Measurements from ENCODE around the gene VCAN. TPM values are rescaled to one million over a fixed set of nuclear protein-coding genes. Genes with fewer than 3 reads are reported as not detected.

Gene VCAN
- total RNA-seq, 2 experiments from 2014 or later: 0.45 TPM; not detected in 1

DNA sequence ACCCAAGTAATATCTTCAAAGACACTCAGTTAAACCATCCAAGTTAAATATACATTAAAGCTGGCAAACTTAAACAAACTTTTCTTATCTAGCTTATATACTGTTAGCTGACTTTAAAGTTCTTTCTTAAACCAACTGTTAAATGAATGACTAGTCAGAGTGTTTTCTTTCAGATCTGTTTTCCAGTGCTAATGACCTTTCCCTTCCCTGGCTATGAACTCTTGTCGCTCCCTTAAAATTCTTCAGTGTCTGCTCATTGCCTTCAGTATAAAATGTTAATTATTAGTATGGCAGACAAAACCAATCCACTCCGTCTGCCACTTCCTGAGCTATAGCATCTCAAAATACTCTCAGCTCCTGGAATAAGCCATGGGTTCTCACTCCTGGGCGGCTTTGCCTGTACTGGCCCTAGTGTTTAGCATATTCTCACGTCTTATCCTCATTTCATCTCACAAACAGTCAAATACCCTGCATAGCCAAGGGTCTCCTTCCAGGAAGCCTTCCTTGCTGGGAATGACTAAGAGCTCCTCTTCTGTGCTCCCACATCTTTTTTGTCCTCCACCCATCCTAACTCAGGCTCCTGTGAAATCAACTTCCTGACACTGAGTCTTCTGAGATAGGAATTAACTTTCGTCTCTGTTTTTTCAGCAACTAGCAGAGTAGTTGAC lies 87.7 kb downstream of the VCAN start:
- no peak overlapping the region for H3K4me3 Mint-ChIP-seq
- no peak overlapping the region for H3K27ac Mint-ChIP-seq
- ATAC-seq: no peak

DNA sequence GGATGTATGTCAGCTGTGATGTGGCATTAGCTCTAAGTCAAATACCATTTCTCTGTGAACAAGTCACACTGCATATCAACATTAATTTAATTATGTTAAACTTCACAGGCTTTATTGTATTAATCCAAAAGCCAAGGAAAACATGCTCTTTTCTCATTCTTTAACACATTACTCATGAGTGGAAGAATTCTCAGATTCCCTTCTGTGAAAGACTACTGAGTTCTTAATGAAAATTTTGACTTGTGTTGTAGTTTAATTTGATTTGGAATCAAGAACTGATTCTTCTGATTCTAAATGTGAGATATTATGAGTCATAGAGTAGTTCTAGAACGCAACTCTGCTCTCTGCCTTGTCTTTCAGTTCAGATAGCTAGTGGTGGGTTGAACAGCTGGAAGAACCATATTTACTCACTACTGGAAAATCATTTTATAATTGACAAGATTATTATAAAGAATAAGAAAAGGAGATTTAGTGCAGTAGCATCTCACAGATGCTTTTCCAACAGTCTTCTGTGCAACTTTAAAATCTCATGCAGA lies 90.6 kb downstream of the VCAN start:
- Mint-ChIP-seq H3K4me3 (no peak overlapping the region), H3K4me1 (no peaks in the 10 kb centered on the region), H3K36me3 (no peaks in the 10 kb centered on the region), H3K27me3 (peaks cover 41% of the 10 kb centered on the region), H3K9me3 (ENCODE audit: low read depth) (no peaks in the 10 kb centered on the region), H3K27ac (no peak overlapping the region)
- CTCF ChIA-PET: interaction anchor here (0.6 kb wide), 1 partner anchor 1210 kb away, joined by 3 read pairs; no protein-coding TSS in a partner anchor
- no peak for DNase-seq
- no peak for ATAC-seq

More for the DNA sequence above, 87.7 kb downstream of the VCAN start:
- no peak for DNase-seq
- Mint-ChIP-seq H3K36me3 (no peaks in the 10 kb centered on the region), H3K9me3 (ENCODE audit: low read depth) (no peaks in the 10 kb centered on the region), H3K4me1 (no peaks in the 10 kb centered on the region), H3K27me3 (peaks cover 29% of the 10 kb centered on the region)
- CTCF ChIA-PET: no interaction called here

DNA sequence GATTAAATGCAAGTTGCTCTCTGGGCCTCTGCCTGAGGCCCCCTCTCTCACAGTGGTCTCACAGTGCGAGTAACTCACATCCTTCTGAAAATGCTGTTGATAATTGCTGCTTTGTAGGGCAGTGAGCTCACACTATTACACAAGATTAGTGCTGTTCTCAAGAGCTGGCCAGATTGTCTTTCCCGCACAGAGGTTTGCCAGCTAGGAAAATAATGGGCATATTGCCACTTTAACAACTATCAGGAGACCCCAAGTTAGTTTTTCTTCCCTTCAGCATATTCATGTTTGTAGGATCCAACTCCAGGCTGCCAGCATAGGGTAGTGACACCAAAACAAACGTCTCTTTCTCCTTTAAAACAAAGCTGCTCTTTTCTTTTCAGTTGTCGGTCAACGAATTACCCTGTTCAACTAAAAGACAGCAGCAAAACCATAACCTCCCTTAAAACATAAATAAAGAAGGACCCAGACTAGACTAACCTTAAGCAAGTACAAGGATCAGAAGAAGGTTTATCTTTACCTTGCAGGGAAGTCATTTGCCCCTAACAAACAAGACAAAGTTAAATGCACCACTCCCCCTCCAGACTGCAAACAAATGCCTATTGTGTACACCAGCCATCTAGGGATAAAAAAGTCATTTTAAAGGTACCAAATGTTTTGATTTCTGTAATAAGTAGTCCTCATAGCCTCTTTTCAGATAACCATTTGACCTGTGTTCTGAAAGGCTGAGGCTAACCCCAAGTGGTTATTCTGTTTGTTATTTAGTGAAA lies 91.4 kb downstream of the VCAN start:
- peaks cover 43% of the 10 kb centered on the region for H3K27me3 Mint-ChIP-seq
- CTCF ChIA-PET: no interaction called here
- ATAC-seq (no peak), DNase-seq (no peak)
- H3K27ac Mint-ChIP-seq: no peak overlapping the region
- H3K36me3 Mint-ChIP-seq: no peaks in the 10 kb centered on the region
- H3K4me1 Mint-ChIP-seq: peaks cover under 1% of the 10 kb centered on the region
- H3K9me3 Mint-ChIP-seq (ENCODE audit: low read depth): no peaks in the 10 kb centered on the region
- H3K4me3 Mint-ChIP-seq: no peak overlapping the region

DNA sequence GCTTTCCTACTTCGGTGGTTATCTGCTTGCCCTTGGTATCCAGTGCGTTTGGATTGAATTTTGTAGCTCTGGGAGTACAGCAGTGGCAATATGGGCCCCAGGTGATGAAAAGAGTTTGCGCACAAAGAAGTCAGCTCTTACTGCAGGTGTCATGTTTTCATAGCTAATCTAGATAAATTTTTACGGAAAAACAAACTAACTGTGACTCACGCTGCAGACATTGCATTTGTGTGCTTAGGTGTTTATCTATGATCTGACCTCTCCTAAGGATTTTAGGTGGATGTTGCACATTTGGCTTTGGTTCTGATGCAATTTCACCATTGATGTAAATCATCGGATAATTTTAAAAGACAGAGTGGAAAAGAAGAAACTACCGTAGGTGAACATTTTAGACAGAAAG lies 92.1 kb downstream of the VCAN start:
- H3K4me3 Mint-ChIP-seq: no peak overlapping the region
- H3K36me3 Mint-ChIP-seq: no peaks in the 10 kb centered on the region
- H3K4me1 Mint-ChIP-seq: peaks cover 5% of the 10 kb centered on the region
- H3K27me3 Mint-ChIP-seq: peaks cover 45% of the 10 kb centered on the region
- ATAC-seq (no peak), DNase-seq (no peak)
- H3K9me3 Mint-ChIP-seq (ENCODE audit: low read depth): no peaks in the 10 kb centered on the region
- CTCF ChIA-PET: no interaction called here
- no peak overlapping the region for H3K27ac Mint-ChIP-seq

DNA sequence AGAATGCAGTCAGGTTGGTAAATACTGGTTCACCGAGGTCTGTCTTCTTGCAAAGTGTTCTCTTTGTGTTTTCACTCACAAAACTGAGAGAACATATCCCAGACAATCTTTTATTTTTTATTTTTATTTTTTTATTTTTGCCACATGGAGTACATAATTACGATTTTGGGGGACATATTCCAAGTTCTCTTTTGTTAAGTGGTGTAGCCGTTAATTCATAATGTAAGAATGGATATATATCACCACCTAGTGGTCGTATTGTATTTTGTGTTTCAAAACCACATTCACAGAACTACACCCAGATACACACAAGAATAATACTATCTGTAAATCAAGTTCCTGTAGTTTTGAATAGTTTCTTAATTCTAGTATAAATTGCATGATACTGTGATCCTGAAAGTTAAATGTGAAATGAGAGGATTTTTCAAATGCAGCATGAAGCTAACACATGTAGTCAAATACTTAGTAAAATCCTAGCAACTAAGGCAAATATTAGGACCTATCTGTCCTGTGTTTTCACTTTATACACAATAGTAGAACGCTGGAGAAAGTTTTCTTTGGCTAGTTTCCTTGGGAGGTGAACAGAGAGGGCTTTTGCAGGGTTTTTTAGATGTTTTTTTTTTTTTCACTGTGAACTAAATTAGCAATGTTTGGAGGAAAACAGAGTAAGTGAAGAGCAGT lies 92.7 kb downstream of the VCAN start:
- H3K36me3 Mint-ChIP-seq: no peaks in the 10 kb centered on the region
- ATAC-seq (no peak), DNase-seq (no peak)
- peaks cover 5% of the 10 kb centered on the region for H3K4me1 Mint-ChIP-seq
- CTCF ChIA-PET: interaction anchor here (0.9 kb wide), 1 partner anchor 978 kb away, joined by 3 read pairs; no protein-coding TSS in a partner anchor
- H3K9me3 Mint-ChIP-seq (ENCODE audit: low read depth): no peaks in the 10 kb centered on the region
- H3K4me3 Mint-ChIP-seq: no peak overlapping the region
- H3K27ac Mint-ChIP-seq: no peak overlapping the region
- H3K27me3 Mint-ChIP-seq: peaks cover 47% of the 10 kb centered on the region

DNA sequence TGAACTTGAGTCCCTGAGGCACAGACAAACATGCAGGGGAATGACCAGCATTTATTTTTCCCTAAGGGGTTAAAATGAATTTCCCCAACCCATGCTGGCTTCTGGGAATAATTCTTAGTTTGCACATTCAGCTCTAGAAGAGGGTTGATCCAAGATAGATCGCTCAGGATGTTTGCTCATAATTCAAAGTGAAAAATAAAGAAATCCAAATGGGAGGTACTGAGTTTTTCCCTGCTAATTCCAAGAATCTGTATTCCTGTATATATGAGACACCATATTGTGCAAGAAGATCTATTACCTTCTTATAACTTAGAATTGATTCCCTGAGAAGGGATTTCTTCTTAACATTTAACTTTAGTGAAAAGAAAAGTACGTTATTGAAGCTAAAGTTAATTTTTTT lies 96.2 kb downstream of the VCAN start:
- Mint-ChIP-seq H3K4me1 (peaks cover 5% of the 10 kb centered on the region), H3K36me3 (no peaks in the 10 kb centered on the region), H3K27ac (no peak overlapping the region), H3K27me3 (peaks cover 31% of the 10 kb centered on the region), H3K4me3 (no peak overlapping the region), H3K9me3 (ENCODE audit: low read depth) (no peaks in the 10 kb centered on the region)
- CTCF ChIA-PET: no interaction called here
- ATAC-seq (no peak), DNase-seq (no peak)

DNA sequence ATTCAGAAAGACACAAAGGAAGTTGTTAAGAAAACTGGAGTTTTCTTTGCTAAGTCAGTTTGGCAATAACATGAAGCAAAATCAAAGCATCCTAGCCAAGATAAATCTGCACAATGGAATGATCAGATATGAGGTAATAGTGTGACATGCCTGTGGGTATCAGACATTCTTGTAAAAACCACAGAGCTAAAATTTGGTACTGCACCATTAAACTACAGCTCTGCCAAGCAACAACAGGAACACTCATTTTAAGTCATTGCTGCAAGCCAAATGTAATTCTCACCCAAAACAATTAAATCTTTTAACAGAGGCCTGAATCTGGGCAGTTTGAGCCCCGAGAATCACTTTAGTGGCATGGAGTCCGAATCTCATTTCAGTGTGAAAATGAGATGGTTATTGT lies 96.6 kb downstream of the VCAN start:
- Mint-ChIP-seq H3K4me1 (peaks cover 5% of the 10 kb centered on the region), H3K9me3 (ENCODE audit: low read depth) (no peaks in the 10 kb centered on the region), H3K36me3 (no peaks in the 10 kb centered on the region), H3K4me3 (no peak overlapping the region), H3K27ac (no peak overlapping the region), H3K27me3 (peaks cover 27% of the 10 kb centered on the region)
- DNase-seq (no peak), ATAC-seq (no peak)
- CTCF ChIA-PET: interaction anchor here (0.6 kb wide), 1 partner anchor 306 kb away, joined by 3 read pairs; no protein-coding TSS in a partner anchor

DNA sequence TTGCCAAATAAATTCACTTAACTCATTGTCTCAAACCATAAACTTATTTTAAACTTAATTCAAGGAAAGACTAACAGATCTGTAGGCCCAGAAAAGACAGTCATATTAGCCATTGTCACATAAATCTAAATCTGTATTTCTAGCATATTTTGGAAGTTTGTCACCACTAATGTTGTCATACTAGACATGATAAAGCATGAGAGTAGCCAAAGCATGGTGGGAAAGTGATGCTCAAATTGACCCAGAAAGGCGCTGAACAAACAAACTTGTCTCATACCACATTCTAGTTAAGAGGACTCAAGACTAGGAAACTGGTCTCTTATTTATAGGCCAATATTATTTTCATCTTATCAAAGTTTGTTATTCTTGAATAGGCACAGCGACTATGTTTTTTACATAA lies 99.4 kb downstream of the VCAN start:
- H3K27ac Mint-ChIP-seq: no peak overlapping the region
- CTCF ChIA-PET: no interaction called here
- H3K9me3 Mint-ChIP-seq (ENCODE audit: low read depth): no peaks in the 10 kb centered on the region
- ATAC-seq: no peak
- H3K4me1 Mint-ChIP-seq: peaks cover 5% of the 10 kb centered on the region
- no peak overlapping the region for H3K4me3 Mint-ChIP-seq
- no peak for DNase-seq
- peaks cover 21% of the 10 kb centered on the region for H3K27me3 Mint-ChIP-seq
- no peaks in the 10 kb centered on the region for H3K36me3 Mint-ChIP-seq

DNA sequence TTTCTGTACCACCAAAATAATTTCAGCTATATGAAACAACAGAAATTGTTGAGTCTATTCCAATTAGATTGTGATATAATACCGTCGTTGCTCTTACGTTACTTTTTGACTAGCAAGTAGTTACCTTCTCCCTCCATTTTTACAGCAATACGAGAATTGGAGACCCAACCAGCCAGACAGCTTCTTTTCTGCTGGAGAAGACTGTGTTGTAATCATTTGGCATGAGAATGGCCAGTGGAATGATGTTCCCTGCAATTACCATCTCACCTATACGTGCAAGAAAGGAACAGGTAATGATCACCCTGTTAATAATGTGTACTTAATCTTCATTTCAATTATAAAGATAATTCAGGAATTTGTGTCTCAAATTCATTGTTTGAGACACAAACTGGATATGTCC lies 100.7 kb downstream of the VCAN start:
- Mint-ChIP-seq H3K4me1 (peaks cover 5% of the 10 kb centered on the region), H3K27ac (no peak overlapping the region), H3K9me3 (ENCODE audit: low read depth) (no peaks in the 10 kb centered on the region), H3K27me3 (peaks cover 12% of the 10 kb centered on the region), H3K4me3 (no peak overlapping the region), H3K36me3 (no peaks in the 10 kb centered on the region)
- DNase-seq (no peak), ATAC-seq (no peak)
- CTCF ChIA-PET: no interaction called here

DNA sequence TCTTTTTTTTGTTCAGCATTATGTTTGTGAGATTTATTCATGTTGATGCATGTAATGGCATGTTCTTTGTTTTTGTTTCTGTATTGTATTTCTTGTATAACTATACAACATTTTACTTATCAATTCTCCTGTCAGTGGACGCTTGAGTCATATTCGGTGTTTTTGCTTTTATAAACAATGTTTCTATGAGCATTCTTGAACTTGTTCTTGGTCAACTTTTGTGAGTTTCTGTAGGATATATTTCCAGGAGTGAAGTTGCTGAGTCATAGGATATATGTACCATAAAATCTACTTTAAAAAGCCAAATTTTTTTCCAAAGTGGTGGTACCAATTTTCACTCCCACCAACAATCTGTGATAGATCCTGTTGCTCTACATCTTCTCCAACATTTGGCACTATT lies 104.8 kb downstream of the VCAN start:
- CTCF ChIA-PET: no interaction called here
- H3K36me3 Mint-ChIP-seq: no peaks in the 10 kb centered on the region
- no peak overlapping the region for H3K27ac Mint-ChIP-seq
- no peaks in the 10 kb centered on the region for H3K4me1 Mint-ChIP-seq
- peaks cover 3% of the 10 kb centered on the region for H3K27me3 Mint-ChIP-seq
- DNase-seq (no peak), ATAC-seq (no peak)
- H3K9me3 Mint-ChIP-seq (ENCODE audit: low read depth): no peaks in the 10 kb centered on the region
- H3K4me3 Mint-ChIP-seq: no peak overlapping the region

DNA sequence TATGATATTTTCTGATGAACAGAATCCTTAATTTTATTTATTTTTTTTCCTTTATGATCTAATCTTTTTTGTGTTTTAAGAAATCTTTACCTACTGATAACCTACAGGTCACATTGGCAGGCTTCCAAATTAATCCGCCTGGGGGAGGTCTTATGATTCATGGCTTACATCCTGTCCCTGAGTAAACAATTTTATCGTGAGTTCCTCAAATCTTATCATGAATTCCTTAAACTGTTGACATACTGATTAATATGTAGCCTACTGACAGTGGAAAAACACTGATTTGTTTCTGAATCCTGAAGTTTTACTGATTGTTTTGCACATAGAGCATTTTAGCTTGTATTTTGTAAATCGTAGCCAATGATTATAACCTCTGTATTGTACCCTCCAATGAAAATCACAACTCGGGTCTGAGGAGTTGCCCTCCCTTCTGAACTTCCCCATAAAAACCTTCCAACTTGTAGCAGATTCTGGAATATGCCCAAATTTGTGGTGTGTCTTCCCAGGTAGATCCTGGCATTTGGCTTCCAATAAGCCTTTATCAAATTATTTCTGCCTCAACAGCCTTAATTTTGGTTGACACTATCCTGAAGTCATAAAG lies 105.6 kb downstream of the VCAN start:
- peaks cover 5% of the 10 kb centered on the region for H3K27me3 Mint-ChIP-seq
- DNase-seq (no peak), ATAC-seq (no peak)
- H3K4me1 Mint-ChIP-seq: no peaks in the 10 kb centered on the region
- no peak overlapping the region for H3K27ac Mint-ChIP-seq
- no peak overlapping the region for H3K4me3 Mint-ChIP-seq
- CTCF ChIA-PET: no interaction called here
- H3K9me3 Mint-ChIP-seq (ENCODE audit: low read depth): no peaks in the 10 kb centered on the region
- H3K36me3 Mint-ChIP-seq: no peaks in the 10 kb centered on the region

DNA sequence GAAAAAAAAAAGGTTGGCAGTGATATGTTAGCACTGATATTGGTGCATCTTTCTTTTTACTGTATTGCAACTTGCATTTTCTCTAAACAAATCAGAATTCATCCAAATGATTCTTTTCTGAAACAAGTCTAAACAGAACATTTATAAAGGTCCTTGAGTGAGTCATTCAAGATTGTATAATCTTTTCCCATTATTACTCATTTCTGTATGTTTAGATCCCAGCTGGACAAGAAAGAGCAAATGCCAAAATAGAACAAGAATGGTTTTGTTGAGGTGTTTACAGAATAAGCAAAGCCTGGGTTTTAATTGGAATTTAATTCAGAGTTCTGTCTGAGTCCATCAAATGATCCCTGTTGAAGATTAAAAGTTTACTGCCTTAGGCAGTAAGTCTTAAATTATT lies 112.3 kb downstream of the VCAN start:
- Mint-ChIP-seq H3K4me3 (no peak overlapping the region), H3K27me3 (peaks cover 12% of the 10 kb centered on the region), H3K9me3 (ENCODE audit: low read depth) (no peaks in the 10 kb centered on the region), H3K4me1 (no peaks in the 10 kb centered on the region), H3K36me3 (no peaks in the 10 kb centered on the region), H3K27ac (no peak overlapping the region)
- DNase-seq (no peak), ATAC-seq (no peak)
- CTCF ChIA-PET: no interaction called here
